Neuron (in vitro differentiated cells): ENCODE data around the gene COL23A1.
A peak's percentile ranks its signal among the peaks of the same experiment; 100 is the strongest.

Source experiments
- H2AFZ ChIP-seq: one replicate; pipeline ENCODE4 v1.6.1; 2013; ENCODE audit warnings: low read depth, mild to moderate bottlenecking, inconsistent platforms, low read length, moderate library complexity
- H3K27me3 ChIP-seq: one replicate; pipeline ENCODE4 v1.6.1; 2013; ENCODE audit warnings: low read length; ENCODE audit not compliant: insufficient read depth
- H3K36me3 ChIP-seq: one replicate; pipeline ENCODE4 v1.6.1; 2013; ENCODE audit warnings: low read length; ENCODE audit not compliant: insufficient read depth
- H3K4me1 ChIP-seq: one replicate; pipeline ENCODE4 v1.6.1; 2013; ENCODE audit warnings: low read length; ENCODE audit not compliant: insufficient read depth
- H3K4me3 ChIP-seq: 2 replicates; pipeline ENCODE4 v1.5.1; 2013; ENCODE audit warnings: mild to moderate bottlenecking, low read length, moderate library complexity
- H3K9me3 ChIP-seq: one replicate; pipeline ENCODE4 v1.6.1; 2013; ENCODE audit warnings: low read length

Gene COL23A1

DNA sequence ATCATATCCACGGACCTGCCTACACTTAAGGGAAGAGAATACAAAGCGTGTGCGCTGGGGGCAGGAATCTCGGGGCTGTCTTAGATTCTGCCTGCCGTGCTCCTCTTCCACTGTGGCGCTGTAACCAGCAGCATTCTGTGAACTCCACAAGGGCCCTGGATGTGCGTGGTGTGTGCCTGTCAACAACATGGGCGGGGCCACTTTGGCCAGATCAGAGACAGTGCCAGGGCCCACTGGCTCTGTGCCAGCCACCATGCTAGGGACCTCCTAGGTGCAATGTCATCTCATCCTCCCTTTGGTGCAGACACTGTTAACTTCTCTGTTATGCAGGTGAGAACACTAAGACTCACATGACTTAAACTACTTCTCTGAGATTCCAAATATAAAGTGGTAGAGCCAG, 113.7 kb downstream of the COL23A1 start:
- Histone ChIP-seq H3K27me3 (no peaks in the 10 kb centered on the region), H3K9me3 (peaks cover 2% of the 10 kb centered on the region), H3K36me3 (no peaks in the 10 kb centered on the region), H3K4me1 (no peaks in the 10 kb centered on the region), H3K4me3 (no peak overlapping the region), H2AFZ (no peak overlapping the region)

DNA sequence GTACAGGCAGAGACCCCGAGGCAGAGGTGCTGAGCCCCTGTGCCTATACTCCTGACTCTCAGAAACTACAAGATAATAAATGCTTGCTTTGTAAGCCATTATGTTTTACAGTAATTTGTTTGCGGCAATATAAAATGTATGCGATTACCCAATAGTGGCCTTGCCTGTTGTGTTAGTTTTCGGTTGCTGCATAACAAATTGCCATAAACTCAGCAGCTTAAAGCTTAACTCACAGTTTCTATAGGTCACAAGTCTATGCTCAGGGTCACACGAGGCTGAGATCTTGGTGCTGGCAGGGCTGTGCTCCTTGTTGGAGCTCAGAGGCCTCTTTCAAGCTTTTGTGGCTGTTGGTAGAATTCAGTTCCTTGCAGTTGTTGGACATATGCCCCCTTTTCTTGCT, 114.8 kb downstream of the COL23A1 start:
- H3K4me1 ChIP-seq = no peaks in the 10 kb centered on the region
- no peak overlapping the region for H2AFZ ChIP-seq
- H3K9me3 ChIP-seq = peaks cover 2% of the 10 kb centered on the region
- H3K27me3 ChIP-seq = no peaks in the 10 kb centered on the region
- H3K4me3 ChIP-seq = no peak overlapping the region
- H3K36me3 ChIP-seq = no peaks in the 10 kb centered on the region

GRCh38 chr5:178474562-178475184, 115.5 kb downstream of the COL23A1 start:
- H3K36me3 ChIP-seq = no peaks in the 10 kb centered on the region
- H3K27me3 ChIP-seq = no peaks in the 10 kb centered on the region
- H3K4me3 ChIP-seq = no peak overlapping the region
- no peak overlapping the region for H2AFZ ChIP-seq
- H3K9me3 ChIP-seq = peaks cover 2% of the 10 kb centered on the region
- H3K4me1 ChIP-seq = no peaks in the 10 kb centered on the region

DNA sequence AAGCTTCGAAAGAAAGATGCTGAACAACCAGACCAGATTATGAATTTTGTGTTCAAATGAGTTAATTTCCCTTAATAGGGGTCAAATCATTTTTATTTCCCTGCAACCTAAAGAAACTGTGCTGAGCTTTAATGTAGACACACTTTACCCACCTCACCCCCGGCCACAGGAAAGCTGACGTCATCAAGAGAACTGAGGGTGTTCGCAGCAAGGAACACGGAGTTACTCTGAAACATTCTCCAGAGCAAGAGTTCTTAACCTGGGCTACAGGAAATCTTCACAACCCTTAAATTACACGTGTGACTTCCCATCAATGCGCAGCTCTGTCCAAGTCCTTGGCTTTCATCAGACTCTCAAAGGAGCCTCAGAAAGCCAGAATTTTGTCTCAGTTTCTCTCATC, 116.3 kb downstream of the COL23A1 start:
- no peaks in the 10 kb centered on the region for H3K36me3 ChIP-seq
- no peak overlapping the region for H2AFZ ChIP-seq
- no peak overlapping the region for H3K4me3 ChIP-seq
- no peaks in the 10 kb centered on the region for H3K4me1 ChIP-seq
- peaks cover 2% of the 10 kb centered on the region for H3K9me3 ChIP-seq
- H3K27me3 ChIP-seq = no peaks in the 10 kb centered on the region

GRCh38 chr5:178472138-178472537, 118.1 kb downstream of the COL23A1 start:
- Histone ChIP-seq H2AFZ (no peak overlapping the region), H3K4me3 (no peak overlapping the region), H3K9me3 (peaks cover 2% of the 10 kb centered on the region), H3K36me3 (no peaks in the 10 kb centered on the region), H3K27me3 (no peaks in the 10 kb centered on the region), H3K4me1 (peaks cover 13% of the 10 kb centered on the region)

- Histone ChIP-seq H3K36me3 (no peaks in the 10 kb centered on the region), H3K4me1 (peaks cover 14% of the 10 kb centered on the region), H3K9me3 (peaks cover 2% of the 10 kb centered on the region), H3K4me3 (no peak overlapping the region), H3K27me3 (no peaks in the 10 kb centered on the region), H2AFZ (no peak overlapping the region)
These were observed 118.5 kb downstream of the COL23A1 start for GRCh38 chr5:178471711-178472110.

DNA sequence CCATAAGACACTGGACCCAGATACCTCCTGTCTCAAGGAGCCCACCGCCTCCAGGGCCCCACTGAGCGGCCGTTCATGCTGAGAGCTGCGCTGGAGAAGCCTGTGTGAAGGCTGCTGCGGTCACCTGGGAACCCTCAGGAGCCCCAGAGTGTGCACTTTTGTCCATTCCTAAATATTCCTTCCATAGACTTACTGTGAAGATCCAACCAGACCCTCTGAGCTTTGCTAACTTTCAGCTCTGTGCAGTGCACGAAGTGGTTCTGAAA, 119.5 kb downstream of the COL23A1 start:
- Histone ChIP-seq H3K9me3 (peaks cover 2% of the 10 kb centered on the region), H2AFZ (no peak overlapping the region), H3K4me1 (peaks cover 14% of the 10 kb centered on the region), H3K27me3 (no peaks in the 10 kb centered on the region), H3K4me3 (no peak overlapping the region), H3K36me3 (no peaks in the 10 kb centered on the region)

DNA sequence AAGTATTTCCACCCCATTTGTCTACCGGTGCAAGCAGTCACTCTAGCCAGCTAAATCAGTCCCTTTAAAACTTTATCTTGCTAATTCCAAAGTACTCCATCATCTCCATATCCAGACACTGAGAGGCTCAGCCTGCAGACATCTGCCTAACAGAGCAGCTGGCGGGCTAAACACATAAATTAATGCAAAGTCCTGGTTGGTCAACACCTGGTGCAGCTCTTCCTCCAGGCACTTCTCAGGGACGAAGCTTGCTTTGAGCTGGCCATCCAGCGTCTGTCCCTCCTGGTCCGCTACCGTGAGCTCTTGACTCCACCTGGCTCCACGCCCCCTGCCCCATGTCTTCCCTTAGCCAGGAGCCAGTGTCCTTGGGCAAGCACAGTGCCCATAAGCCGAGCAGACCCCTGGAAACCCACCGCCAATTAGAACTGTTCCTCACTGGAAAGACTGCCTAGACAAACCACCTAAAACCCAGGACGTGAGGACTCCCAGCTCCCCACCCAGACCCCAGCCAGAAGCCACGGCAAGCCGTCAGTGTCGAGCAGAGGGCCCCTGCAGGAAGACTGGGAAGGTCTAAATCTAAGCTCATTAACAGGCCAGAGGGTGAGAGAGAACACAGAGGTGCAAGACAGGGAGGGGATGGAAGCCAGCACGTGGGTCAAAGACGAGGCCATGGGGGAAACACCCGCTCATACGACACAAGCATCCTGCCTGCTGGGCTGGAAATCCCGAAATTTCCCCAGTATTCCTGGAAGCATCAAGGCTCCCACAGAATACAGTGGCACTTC, 120.0 kb downstream of the COL23A1 start:
- peaks cover 14% of the 10 kb centered on the region for H3K4me1 ChIP-seq
- no peaks in the 10 kb centered on the region for H3K9me3 ChIP-seq
- no peak overlapping the region for H2AFZ ChIP-seq
- H3K36me3 ChIP-seq = no peaks in the 10 kb centered on the region
- no peaks in the 10 kb centered on the region for H3K27me3 ChIP-seq
- no peak overlapping the region for H3K4me3 ChIP-seq

- Histone ChIP-seq H3K4me3 (no peak overlapping the region), H3K36me3 (no peaks in the 10 kb centered on the region), H3K9me3 (no peaks in the 10 kb centered on the region), H2AFZ (no peak overlapping the region), H3K4me1 (peaks cover 14% of the 10 kb centered on the region), H3K27me3 (no peaks in the 10 kb centered on the region)
These were observed 120.9 kb downstream of the COL23A1 start for GRCh38 chr5:178469011-178469974.

GRCh38 chr5:178468196-178468685, 122.0 kb downstream of the COL23A1 start:
- no peaks in the 10 kb centered on the region for H3K9me3 ChIP-seq
- peak overlapping the region; percentile 12 for H2AFZ ChIP-seq
- H3K27me3 ChIP-seq = no peaks in the 10 kb centered on the region
- H3K4me1 ChIP-seq = peaks cover 14% of the 10 kb centered on the region
- no peaks in the 10 kb centered on the region for H3K36me3 ChIP-seq
- H3K4me3 ChIP-seq = no peak overlapping the region

- peak overlapping the region; percentile 12 for H2AFZ ChIP-seq
- H3K9me3 ChIP-seq = no peaks in the 10 kb centered on the region
- peaks cover 14% of the 10 kb centered on the region for H3K4me1 ChIP-seq
- no peaks in the 10 kb centered on the region for H3K36me3 ChIP-seq
- no peak overlapping the region for H3K4me3 ChIP-seq
- no peaks in the 10 kb centered on the region for H3K27me3 ChIP-seq
These were observed 122.5 kb downstream of the COL23A1 start for GRCh38 chr5:178467568-178468195.

GRCh38 chr5:178467205-178467567, 123.0 kb downstream of the COL23A1 start:
- Histone ChIP-seq H3K36me3 (no peaks in the 10 kb centered on the region), H3K27me3 (no peaks in the 10 kb centered on the region), H3K9me3 (no peaks in the 10 kb centered on the region), H2AFZ (no peak overlapping the region), H3K4me3 (no peak overlapping the region), H3K4me1 (peaks cover 14% of the 10 kb centered on the region)

DNA sequence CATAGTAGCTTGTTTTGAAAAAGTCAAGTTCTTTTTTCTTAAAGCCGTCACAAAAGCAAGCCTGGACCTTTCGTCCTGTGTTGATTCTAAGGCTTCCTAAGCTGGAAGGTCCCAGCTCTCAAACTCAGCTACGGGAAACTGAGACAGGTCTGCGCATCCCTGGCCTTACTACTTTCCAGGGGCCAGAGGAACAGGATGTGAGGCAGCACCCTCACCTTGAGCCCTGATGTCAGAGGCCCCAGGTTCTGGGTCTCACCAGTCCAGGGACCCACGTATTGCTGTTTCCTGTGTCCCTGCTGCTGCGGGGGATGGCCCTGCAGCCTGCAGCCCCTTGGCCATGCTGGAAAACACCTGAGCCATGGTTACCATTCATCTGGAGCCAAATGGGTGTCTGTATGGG, 123.9 kb downstream of the COL23A1 start:
- Histone ChIP-seq H3K36me3 (no peaks in the 10 kb centered on the region), H3K9me3 (no peaks in the 10 kb centered on the region), H2AFZ (no peak overlapping the region), H3K27me3 (no peaks in the 10 kb centered on the region), H3K4me3 (no peak overlapping the region), H3K4me1 (peaks cover 14% of the 10 kb centered on the region)
